Vagina (tissue), 2 donors: ENCODE measurements around the gene CADM2.

Experiments
- POLR2A ChIP-seq, 2 donors: fragments of 450-650 bp; IDR thresholded peaks; one replicate each; pipeline ENCODE4 v1.6.1; 2017; ENCODE audit warnings: antibody characterized with exemption in 2 of 2, mild to moderate bottlenecking in 2 of 2, moderate library complexity in 2 of 2
- POLR2AphosphoS5 ChIP-seq, 2 donors: sonication (generic); formaldehyde crosslinking; IDR thresholded peaks; one replicate each; pipeline ENCODE4 v1.9.0; 2017; ENCODE audit warnings: antibody characterized with exemption in 2 of 2, mild to moderate bottlenecking in 2 of 2, low read depth in 1 of 2; ENCODE audit not compliant: insufficient read depth in 1 of 2
- TF ChIP-seq, protein P1 (sequence below), 3 experiments: fragments of 450-650 bp in 2 of 3; fragments of 200-600 bp in 1 of 3; sonication (generic) in 1 of 3; IDR thresholded peaks; one replicate each; pipeline ENCODE4 v1.5.1; 2017 to 2019; ENCODE audit warnings: antibody characterized with exemption in 3 of 3, mild to moderate bottlenecking in 2 of 3, moderate library complexity in 2 of 3

DNA sequence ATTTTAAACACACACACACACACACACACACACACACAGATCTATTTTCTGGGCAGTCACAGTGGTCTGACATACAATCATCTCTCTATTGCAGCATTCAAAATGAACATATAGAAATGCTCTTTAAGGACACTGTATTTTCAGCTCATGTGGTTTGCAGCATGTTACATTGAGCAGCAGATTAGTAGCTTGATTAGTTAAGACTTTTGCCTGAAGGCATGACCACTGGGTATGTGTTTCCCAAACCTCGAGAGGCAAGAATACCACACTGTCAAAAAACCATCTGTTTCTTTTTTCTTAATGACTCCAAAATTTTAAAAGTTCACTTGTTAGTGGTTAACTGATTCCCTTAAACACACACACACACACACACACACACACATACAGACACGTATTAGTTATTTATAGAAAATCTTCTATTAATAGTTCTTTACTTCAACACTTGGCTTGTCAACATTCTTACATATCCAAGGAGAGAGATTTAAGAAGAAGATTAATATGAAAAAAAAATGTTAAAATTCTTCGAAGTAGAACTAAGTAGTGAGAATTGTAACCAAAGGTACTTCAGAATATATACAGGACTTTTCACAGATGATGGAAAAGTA lies 518.2 kb downstream of the CADM2 start:
- TF ChIP-seq, protein P1, sequence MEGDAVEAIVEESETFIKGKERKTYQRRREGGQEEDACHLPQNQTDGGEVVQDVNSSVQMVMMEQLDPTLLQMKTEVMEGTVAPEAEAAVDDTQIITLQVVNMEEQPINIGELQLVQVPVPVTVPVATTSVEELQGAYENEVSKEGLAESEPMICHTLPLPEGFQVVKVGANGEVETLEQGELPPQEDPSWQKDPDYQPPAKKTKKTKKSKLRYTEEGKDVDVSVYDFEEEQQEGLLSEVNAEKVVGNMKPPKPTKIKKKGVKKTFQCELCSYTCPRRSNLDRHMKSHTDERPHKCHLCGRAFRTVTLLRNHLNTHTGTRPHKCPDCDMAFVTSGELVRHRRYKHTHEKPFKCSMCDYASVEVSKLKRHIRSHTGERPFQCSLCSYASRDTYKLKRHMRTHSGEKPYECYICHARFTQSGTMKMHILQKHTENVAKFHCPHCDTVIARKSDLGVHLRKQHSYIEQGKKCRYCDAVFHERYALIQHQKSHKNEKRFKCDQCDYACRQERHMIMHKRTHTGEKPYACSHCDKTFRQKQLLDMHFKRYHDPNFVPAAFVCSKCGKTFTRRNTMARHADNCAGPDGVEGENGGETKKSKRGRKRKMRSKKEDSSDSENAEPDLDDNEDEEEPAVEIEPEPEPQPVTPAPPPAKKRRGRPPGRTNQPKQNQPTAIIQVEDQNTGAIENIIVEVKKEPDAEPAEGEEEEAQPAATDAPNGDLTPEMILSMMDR (IDR thresholded peaks at IDR 0.05) = no peak
- TF ChIP-seq POLR2AphosphoS5 (IDR thresholded peaks at IDR 0.05; ENCODE audit: insufficient read depth in 1 of 2, low read depth in 1 of 2) = no peak
- TF ChIP-seq POLR2A (IDR thresholded peaks at IDR 0.05) = no peak
